MCF 10A (cell line): ENCODE measurements around the gene SLC22A5. TPM values are rescaled to one million over a fixed set of nuclear protein-coding genes. Genes with fewer than 3 reads are reported as not detected.
A peak's percentile ranks its signal among the peaks of the same experiment; 100 is the strongest.

ENCODE experiments used
- BruUV-seq: library from RNA; stranded (reverse); fragments of 400-500 nt; replicated peaks from 2 replicates; lab custom pipeline; 2021; lab: Mats Ljungman, UMichigan
- CTCF ChIA-PET: fragments of 300-600 bp; sonication (Branson Sonifier 250); formaldehyde crosslinking; extraction: SDS; loops from one replicate; lab custom pipeline; 2021; ENCODE audit warnings: antibody characterized with exemption, inconsistent platforms; lab: Yijun Ruan, JAX
- POLR2A ChIA-PET: fragments of 300-600, 350-650 bp; sonication (Branson Sonifier 250); formaldehyde crosslinking; extraction: SDS; loops from one replicate; lab custom pipeline; 2020; ENCODE audit warnings: antibody characterized with exemption, inconsistent platforms; lab: Yijun Ruan, JAX
- DNase-seq: peaks from one replicate; pipeline ENCODE4 v3.0.0-alpha.2; 2018; ENCODE audit not compliant: unreplicated experiment
- H3K27ac Mint-ChIP-seq: one replicate; pipeline ENCODE4 v1.8.0; 2022; ENCODE audit warnings: mild to moderate bottlenecking, low read depth, mixed read lengths; ENCODE audit not compliant: unreplicated experiment
- H3K27me3 Mint-ChIP-seq: one replicate; pipeline ENCODE4 v1.8.0; 2022; ENCODE audit warnings: mixed read lengths; ENCODE audit not compliant: insufficient read depth, unreplicated experiment
- H3K36me3 Mint-ChIP-seq: one replicate; pipeline ENCODE4 v1.8.0; 2022; ENCODE audit warnings: mild to moderate bottlenecking, moderate library complexity, mixed read lengths; ENCODE audit not compliant: insufficient read depth, unreplicated experiment
- H3K4me1 Mint-ChIP-seq: one replicate; pipeline ENCODE4 v1.8.0; 2022; ENCODE audit warnings: mixed read lengths; ENCODE audit not compliant: insufficient read depth, unreplicated experiment
- H3K4me3 Mint-ChIP-seq: one replicate; pipeline ENCODE4 v1.8.0; 2022; ENCODE audit warnings: mild to moderate bottlenecking, moderate library complexity, mixed read lengths; ENCODE audit not compliant: unreplicated experiment
- H3K9me3 Mint-ChIP-seq: one replicate; pipeline ENCODE4 v1.8.0; 2022; ENCODE audit warnings: mixed read lengths; ENCODE audit not compliant: unreplicated experiment
- intact Hi-C: fragments of 100-400 bp; cut with micrococcal nuclease; formaldehyde crosslinking; loops from 2 replicates; pipeline ENCODE4 v1.14.1; 2022
- total RNA-seq: library from RNA; stranded (reverse); gene quantifications from 2 replicates; pipeline ENCODE4 v1.2.3, GENCODE V29; 2022
- TF ChIP-seq, protein P1 (sequence below): fragments of 200-600 bp; IDR thresholded peaks from one replicate; pipeline ENCODE4 v1.8.0; 2022; ENCODE audit warnings: antibody characterized with exemption, mild to moderate bottlenecking; ENCODE audit not compliant: unreplicated experiment

The SLC22A5 gene
- total RNA-seq, 1 experiment from 2014 or later, result 167 TPM

DNA sequence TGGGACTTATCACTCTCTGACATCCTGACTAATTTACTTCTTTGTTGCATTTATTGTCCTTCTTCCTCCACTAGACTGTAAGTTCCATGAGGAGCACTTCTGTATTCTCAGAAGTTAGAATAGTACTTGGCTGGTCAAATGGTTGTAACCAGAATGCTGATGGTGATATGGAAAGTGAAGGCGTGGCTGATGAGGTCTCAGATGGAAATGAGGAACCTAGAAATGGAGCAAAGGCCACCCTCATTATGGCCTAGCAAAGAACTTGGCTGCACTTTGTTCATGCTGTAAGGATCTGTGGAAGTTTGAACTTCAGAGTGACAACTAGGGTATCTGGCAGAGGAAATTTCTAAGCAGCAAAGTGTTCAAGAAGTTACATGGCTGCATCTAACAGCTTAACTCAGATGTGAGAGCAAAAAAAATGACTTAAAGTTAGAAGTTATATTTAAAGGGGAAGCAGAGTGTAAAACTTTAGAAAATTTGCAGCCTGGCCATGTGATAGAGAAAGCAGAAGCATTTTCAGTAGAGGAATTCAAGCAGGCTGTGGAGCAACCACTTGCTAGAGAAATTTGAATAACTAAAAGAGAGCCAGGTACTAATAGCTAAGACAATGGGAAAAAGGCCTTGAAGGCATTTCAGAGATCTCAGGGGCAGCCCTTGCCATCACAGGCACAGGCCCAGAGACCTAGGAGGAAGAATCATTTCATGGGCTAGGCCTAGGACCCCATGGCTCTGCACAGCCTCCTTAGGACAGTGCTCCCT is 14.9 kb upstream of the SLC22A5 start:
- POLR2A ChIA-PET, result interaction anchor here (0.9 to 2.5 kb wide), 5 partner anchors 10 to 60 kb away, joined by 3 to 12 read pairs (median 7); partner anchors contain the start of genes SLC22A4 and SLC22A5
- Mint-ChIP-seq H3K4me1 (peaks cover 21% of the 10 kb centered on the region), H3K27ac (peak overlapping the region; percentile 0), H3K36me3 (peaks cover 35% of the 10 kb centered on the region), H3K9me3 (peaks cover 5% of the 10 kb centered on the region), H3K4me3 (no peak overlapping the region), H3K27me3 (no peaks in the 10 kb centered on the region)
- DNase-seq, result no peak
- intact Hi-C loops, result no loop called here
- TF ChIP-seq, protein P1, sequence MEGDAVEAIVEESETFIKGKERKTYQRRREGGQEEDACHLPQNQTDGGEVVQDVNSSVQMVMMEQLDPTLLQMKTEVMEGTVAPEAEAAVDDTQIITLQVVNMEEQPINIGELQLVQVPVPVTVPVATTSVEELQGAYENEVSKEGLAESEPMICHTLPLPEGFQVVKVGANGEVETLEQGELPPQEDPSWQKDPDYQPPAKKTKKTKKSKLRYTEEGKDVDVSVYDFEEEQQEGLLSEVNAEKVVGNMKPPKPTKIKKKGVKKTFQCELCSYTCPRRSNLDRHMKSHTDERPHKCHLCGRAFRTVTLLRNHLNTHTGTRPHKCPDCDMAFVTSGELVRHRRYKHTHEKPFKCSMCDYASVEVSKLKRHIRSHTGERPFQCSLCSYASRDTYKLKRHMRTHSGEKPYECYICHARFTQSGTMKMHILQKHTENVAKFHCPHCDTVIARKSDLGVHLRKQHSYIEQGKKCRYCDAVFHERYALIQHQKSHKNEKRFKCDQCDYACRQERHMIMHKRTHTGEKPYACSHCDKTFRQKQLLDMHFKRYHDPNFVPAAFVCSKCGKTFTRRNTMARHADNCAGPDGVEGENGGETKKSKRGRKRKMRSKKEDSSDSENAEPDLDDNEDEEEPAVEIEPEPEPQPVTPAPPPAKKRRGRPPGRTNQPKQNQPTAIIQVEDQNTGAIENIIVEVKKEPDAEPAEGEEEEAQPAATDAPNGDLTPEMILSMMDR, result no peak
- BruUV-seq, result no TSS peak
- CTCF ChIA-PET, result interaction anchor here (0.6 to 3.1 kb wide), 4 partner anchors 9 to 116 kb away, joined by 3 to 17 read pairs (median 4); no protein-coding TSS in a partner anchor

DNA sequence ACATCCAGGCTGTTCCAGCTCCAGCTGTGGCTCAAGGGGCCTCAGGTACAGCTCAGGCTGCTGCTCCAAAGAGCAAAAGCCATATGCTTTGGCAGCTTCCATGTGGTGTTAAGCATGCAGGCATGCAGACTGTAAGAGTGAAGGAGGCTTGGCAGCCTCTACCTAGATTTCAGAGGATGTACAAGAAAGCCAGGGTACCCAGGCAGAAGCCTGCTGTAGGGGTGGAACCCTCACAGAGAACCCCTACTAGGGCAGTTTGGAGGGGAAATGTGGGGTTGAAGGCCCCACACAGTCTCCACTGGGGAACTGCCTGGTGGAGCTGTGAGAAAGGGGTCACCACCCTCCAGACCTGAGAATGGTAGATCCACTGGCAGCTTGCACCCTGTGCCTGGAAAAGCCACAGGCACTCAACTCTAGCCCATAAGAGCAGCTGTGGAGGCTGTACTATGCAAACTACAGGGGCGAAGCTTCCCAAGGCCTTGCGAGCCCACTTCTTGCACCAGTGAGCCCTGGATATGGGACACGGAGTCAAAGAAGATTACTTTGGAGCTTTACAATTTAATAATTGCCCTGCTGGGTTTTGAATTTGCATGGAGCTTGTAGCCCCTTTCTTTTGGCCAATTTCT is 14.3 kb upstream of the SLC22A5 start:
- no peak overlapping the region for H3K4me3 Mint-ChIP-seq
- no peak for DNase-seq
- TF ChIP-seq, protein P1, result no peak
- peaks cover 5% of the 10 kb centered on the region for H3K9me3 Mint-ChIP-seq
- no peaks in the 10 kb centered on the region for H3K27me3 Mint-ChIP-seq
- H3K27ac Mint-ChIP-seq, result peak overlapping the region; percentile 0
- H3K36me3 Mint-ChIP-seq, result peaks cover 28% of the 10 kb centered on the region
- ChIA-PET CTCF (interaction anchor here (0.6 to 3.1 kb wide), 6 partner anchors 10 to 175 kb away, joined by 3 to 17 read pairs (median 3); no protein-coding TSS in a partner anchor), POLR2A (interaction anchor here (0.9 to 2.5 kb wide), 4 partner anchors 10 to 61 kb away, joined by 3 to 12 read pairs (median 7); partner anchors contain the start of gene SLC22A4)
- no TSS peak for BruUV-seq
- intact Hi-C loops, result no loop called here
- H3K4me1 Mint-ChIP-seq, result peaks cover 21% of the 10 kb centered on the region

DNA sequence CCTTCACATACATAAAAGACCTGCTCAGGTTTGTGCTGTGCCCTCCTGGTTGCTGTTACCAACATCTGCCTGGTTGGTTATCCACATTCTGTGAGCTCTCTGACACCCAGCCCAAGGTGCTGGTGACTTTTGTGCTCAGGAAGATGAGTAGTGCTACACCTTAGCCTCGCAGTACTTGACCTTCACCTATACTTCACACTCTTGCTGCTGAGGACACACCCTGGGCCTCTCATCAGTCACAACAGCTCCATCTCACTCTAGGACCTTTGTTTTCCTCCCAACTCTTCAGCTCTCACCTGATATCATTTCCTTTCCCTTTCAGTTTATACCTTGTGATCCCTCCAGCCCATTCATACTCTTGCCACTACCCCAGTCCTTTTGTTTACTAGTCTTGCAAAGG is 10.7 kb upstream of the SLC22A5 start:
- Mint-ChIP-seq H3K4me3 (no peak overlapping the region), H3K27ac (no peak overlapping the region), H3K9me3 (no peaks in the 10 kb centered on the region), H3K27me3 (no peaks in the 10 kb centered on the region), H3K4me1 (peaks cover 34% of the 10 kb centered on the region), H3K36me3 (peaks cover 9% of the 10 kb centered on the region)
- CTCF ChIA-PET, result interaction anchor here (0.6 to 1.5 kb wide), 6 partner anchors 10 to 550 kb away, joined by 3 to 5 read pairs (median 4); partner anchors contain the start of genes SLC22A4 and SLC22A5
- no TSS peak for BruUV-seq
- POLR2A ChIA-PET, result interaction anchor here (1.1 to 1.8 kb wide), 2 partner anchors 10 to 14 kb away, joined by 3 to 5 read pairs; partner anchors contain the start of gene SLC22A5
- TF ChIP-seq, protein P1, result no peak
- DNase-seq, result no peak
- intact Hi-C loops, result no loop called here
